HT1080 (cell line): ENCODE results near the gene SCAP. TPM values are rescaled to one million over a fixed set of nuclear protein-coding genes. Genes with fewer than 3 reads are reported as not detected.
"Not testable (repeated sequence)": the region's sequence is repeated elsewhere in the genome, so short reads cannot be mapped to it uniquely, and the experiment has no call there.

ENCODE experiments used
- DNase-seq: peaks from one replicate; pipeline ENCODE4 v3.0.0-alpha.2; 2015; ENCODE audit warnings: low read depth
- total RNA-seq: library from RNA; depleted of rRNA; stranded (reverse); fragments of >200 nt; shearing (Covaris generic); gene quantifications from 2 replicates; pipeline ENCODE4 v1.2.3, GENCODE V29; 2014

Gene SCAP
- total RNA-seq, 1 experiment from 2014 or later = 96.6 TPM

GRCh38 chr3:47481763-47482162 is 6.0 kb upstream of the SCAP start:
- DNase-seq = not testable (repeated sequence)

DNA sequence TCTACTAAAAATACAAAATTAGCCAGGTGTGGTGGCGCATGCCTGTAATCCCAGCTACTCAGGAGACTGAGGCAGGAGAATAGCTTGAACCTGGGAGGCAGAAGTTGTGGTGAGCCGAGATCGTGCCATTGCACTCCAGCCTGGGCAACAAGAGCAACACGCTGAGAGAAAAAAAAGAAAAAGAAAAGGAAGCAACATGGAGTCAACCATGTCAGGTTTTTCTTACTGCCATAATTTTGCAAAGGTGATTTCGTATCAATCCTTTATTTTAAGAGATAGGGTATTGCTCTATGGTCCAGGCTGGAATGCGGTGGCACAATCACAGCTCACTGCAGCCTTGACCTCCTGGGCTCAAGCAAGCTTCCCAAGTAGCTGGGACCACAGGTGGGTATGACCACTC is 4.5 kb upstream of the SCAP start:
- not testable (repeated sequence) for DNase-seq

- no peak for DNase-seq
These were observed 4.1 kb upstream of the SCAP start for GRCh38 chr3:47479826-47480160.

DNA sequence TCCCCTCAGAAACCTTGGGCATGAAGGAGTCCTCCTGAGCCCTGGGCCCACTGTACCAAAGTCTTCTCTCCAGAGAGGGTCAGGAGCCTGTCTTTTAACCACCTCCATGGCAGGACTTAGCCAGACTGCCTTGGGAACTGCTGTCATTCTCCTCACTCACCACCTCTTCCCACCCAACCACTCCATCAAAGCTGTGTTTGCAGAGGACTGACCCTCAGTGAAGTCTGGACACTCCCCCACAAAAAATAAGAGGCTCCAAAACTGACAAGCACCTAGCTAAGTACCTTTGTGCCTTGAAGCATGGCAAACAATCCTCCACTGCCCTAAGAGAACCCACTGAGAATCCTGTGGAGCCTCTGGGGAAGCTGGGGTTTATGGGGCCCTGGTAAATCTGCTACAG is 2.3 kb upstream of the SCAP start:
- no peak for DNase-seq

DNA sequence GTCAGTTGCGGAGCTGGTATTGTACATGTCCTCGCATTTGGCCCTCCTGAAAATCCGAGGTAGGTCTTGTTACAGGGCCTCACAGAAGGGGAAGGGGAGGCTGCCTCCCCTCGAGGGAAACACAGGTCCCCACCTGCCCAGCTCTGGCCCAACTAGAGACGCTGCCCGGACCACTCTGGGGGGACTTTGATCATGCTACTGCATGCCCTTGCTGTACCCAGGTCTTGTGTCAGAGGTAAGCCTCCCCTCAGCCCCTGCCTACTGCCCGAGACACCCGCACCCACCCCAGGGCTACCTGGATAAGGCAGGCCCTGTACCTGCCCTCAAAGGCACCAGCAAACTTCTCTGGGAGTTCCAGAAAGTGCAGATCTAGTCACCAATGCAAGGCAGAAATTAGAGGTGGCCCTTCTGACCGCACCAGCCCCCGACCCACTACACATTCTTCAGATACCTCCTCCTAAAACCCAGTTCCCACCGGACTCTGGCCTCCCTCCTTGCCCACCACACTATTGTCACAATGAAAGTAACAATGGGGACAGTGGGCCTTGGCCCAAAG is 981 bp upstream of the SCAP start:
- no peak for DNase-seq

- DNase-seq = no peak
These were observed 537 bp upstream of the SCAP start for GRCh38 chr3:47476330-47476626.

DNA sequence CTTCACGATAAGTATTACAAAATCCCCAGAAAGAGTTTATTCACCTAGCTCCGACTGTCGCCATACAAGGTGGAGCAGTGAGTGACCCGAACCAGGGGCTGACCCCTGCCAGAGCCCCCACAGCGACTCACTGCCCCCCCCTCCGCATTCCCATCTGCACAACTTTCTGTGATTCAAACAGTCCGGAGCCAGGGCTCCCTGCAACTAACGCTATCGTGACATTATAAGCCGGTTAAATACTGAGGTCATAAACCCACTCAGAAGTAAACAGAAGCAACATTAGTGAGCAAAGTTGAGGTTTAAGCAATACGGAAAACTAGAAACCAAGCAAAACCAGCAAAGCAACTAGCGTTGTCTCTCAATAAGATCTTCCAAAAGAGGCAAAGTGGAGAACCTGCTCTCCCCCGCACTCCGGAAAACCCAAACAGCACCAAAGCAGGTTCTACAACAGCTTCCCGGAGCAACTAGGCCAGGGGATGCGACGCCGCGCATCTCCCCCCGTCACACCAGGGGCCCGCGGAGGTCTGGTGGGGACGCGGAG is 642 bp downstream of the SCAP start:
- DNase-seq = peak; percentile 21

GRCh38 chr3:47473391-47473790 is 2.4 kb downstream of the SCAP start:
- DNase-seq = no peak

DNA sequence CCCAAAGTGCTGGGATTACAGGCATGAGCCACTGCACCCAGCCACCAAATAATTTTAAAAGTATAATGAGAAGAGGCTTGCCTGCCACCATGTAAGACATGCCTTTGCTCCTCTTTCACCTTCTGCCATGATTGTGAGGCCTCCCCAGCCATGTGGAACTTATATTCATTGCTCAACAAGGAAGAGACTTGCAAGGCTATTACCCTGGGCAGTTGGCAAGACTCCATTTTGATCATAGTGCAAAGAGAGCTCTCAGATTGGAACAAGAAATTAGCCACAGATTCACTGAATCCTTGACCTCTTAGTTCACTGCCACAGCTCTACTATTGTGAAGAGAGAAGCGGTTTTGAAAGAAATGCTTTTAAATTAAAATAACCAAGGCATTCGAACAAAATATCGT is 6.1 kb downstream of the SCAP start:
- no peak for DNase-seq

DNA sequence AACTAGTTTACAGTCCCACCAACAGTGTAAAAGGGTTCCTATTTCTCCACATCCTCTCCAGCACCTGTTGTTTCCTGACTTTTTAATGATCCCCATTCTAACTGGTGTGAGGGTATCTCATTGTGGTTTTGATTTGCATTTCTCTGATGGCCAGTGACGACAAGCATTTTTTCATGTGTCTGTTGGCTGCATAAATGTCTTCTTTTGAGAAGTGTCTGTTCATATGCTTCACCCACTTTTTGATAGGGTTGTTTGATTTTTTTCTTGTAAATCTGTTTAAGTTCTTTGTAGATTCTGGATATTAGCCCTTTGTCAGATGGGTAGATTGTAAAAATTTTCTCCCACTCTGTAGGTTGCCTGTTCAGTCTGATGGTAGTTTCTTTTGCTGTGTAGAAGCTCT is 7.4 kb downstream of the SCAP start:
- not testable (repeated sequence) for DNase-seq

- DNase-seq = no peak
These were observed 11.2 kb downstream of the SCAP start for GRCh38 chr3:47464588-47464987.

DNA sequence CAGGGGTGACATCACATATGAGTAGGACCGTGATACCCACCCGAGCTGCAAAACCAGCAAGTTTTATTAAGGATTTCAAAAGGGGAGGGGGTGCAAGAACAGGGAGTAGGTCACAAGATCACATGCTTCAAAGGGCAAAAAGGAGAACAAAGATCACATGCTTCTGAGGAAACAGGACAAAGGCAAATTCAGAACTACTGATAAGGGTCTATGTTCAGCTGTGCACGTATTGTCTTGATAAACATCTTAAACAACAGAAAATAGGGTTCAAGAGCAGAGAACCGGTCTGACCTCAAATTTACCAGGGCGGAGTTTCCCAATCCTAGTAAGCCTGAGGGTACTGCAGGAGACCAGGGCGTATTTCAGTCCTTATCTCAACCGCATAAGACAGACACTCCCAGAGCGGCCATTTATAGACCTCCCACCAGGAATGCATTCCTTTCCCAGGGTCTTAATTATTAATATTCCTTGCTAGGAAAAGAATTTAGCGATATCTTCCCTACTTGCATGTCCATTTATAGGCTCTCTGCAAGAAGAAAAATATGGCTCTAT is 16.1 kb downstream of the SCAP start:
- not testable (repeated sequence) for DNase-seq

DNA sequence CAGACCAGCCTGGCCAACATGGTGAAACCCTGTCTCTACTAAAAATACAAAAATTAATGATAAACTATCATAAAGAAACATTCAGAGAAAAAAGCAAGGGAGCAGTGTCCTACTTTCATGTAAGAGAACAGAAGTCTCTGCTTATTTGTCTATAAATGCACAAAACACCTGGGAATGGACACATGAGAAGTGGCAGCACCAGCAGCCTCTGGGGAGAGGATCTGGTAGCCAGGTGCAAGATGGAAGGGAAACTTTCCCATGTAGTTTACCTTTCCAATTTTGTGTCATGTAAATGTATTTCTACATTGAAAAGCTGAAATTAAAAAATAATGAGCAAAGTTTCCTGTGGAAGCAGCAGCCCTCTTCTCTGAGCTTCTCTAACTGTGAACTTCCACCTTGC is 18.8 kb downstream of the SCAP start:
- DNase-seq = no peak

DNA sequence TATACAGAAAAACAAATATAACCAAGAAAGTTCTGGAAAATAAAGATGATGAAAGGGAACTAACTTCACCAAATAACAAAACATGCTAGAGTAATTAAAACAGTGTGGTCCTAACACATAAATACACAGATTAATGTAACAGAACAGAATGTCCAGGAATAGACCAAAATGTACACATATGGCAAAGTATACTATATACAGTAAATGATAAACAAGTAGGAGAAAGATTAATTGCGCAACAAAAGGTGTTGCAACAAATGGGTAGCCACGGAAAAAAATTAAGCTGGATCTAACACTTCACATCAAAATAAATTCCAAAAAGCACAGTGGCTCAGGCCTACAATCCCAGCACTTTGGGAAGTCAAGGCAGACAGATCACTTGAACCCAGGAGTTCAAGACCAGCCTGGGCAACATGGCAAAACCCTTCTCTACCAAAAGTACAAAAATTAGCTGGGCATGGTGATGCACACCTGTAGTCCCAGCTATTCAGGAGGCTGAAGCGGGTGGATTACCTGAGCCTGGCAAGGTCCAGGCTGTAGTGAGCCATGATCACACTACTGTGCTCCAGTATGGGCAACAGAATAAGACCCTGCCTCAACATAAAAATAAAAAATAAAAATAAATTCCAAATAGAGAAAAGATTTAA is 19.8 kb downstream of the SCAP start:
- DNase-seq = no peak

GRCh38 chr3:47452453-47453215 is 23.1 kb downstream of the SCAP start:
- no peak for DNase-seq

GRCh38 chr3:47444103-47444502 is 31.6 kb downstream of the SCAP start:
- no peak for DNase-seq

DNA sequence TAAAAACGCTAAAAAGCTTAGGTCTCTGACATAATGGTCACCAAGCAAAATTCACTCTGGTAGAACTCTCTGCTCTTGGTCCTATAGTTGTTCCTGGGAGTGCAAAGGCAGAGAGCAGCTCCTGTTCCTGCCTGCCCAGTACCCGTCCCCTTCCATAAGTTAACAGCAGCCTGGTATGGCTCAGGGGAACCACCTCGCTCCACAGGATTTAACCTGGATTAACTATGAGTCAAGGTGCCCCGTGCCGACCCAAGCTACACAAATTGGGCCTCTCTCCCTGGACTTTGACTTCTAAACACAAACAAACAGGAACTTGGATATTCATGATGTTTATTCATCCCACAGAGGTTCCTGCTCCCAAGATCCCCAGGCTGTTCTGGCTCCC is 32.1 kb downstream of the SCAP start:
- no peak for DNase-seq

GRCh38 chr3:47441796-47442551 is 33.8 kb downstream of the SCAP start:
- no peak for DNase-seq

DNA sequence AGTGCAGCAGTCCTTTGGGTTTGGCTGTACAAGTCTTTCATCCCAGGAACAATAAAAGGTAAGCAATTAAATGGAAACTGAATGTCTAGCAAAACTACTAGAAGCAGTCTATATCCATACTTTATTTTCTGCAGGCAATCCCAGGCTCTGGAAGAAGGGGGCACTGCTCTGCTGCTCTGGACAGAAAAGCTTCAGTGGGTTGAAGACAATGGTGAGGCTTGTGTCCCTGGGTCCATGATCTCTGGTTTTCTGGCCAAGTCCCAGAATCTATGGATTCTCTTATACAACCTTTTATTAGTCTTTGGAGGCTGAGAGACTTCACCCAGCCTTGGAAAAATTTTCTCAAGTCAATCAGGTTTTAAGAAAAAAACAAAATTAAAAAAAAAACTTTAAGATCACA is 35.6 kb downstream of the SCAP start:
- no peak for DNase-seq

DNA sequence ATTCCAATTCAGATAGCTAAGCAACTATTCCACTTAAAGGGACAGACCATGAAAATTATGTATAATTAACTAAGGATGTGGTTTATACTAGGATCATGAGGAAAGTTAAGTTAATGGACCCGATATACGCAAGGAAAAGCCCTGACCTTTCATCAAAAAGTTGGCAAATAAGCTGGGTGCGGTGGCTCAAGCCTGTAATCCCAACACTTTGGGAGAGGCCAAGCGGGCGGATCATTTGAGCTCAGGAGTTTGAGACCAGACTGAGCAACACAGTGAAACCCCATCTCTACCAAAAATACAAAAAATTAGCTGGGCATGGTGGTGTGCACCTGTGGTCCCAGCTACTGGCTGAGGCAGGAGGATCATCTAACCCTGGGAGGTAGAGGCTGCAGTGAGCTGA is 39.6 kb downstream of the SCAP start:
- DNase-seq = no peak

DNA sequence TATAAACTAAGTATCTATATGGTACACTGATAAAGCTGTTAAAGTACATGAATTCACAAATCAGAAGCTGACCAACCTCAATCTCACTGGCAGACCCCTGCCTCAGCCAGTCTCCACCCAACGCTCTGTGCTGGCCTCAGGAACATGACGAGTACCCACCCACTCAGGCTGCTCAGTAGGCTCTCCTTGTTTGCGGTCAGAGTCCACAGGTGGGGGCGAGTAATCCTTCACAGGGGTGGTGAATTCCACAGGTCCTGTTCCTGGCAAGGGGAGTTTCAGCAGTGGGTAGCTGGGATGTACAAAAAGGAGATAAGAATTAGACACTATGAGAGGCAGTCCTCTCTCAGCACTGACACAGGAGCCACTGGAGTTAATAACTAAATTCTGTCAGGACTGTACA is 40.9 kb downstream of the SCAP start:
- no peak for DNase-seq

DNA sequence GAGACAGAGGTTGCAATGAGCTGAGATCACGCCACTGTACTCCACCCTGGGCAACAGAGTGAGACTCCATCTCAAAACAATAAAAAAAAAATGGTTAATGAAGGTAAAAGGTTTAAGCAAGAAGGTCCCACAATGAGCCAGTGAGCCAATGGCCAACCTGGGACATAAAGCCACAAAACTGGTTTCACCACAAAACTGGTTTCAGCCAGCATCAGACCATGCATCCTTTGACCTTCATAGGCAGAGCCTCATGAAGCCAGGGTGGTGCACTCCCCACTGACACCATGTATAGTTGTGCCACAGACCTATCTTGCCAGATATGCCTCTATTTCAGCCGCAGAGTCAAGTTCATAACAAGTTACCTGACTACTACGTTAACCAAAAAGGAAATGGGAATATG is 41.9 kb downstream of the SCAP start:
- no peak for DNase-seq
